ENCODE measurements around the gene ZFAND3. TPM values are rescaled to one million over a fixed set of nuclear protein-coding genes. Genes with fewer than 3 reads are reported as not detected.

Gene ZFAND3
- total and polyA plus RNA-seq, 7 donors, result 48.5 to 166 (median 141) TPM

- no peak for DNase-seq
- intact Hi-C loops (cut with DNase I), result loop anchor here (10.0 kb wide), 2 partner anchors 464 to 644 kb away; no protein-coding TSS in a partner anchor
- TF ChIP-seq CTCF (IDR thresholded peaks at IDR 0.05), result no peak
- ATAC-seq, result no peak
- Histone ChIP-seq H3K27ac (no peak overlapping the region), H3K4me3 (no peak overlapping the region), H3K36me3 (ENCODE audit: insufficient read depth in 1 of 2, low read depth in 1 of 2) (no peaks in the 10 kb centered on the region), H3K4me1 (peaks cover 60% of the 10 kb centered on the region), H3K27me3 (ENCODE audit: insufficient read depth in 3 of 3, low read length in 2 of 3) (no peaks in the 10 kb centered on the region), H3K9me3 (no peaks in the 10 kb centered on the region)
Observed at GRCh38 chr6:38030380-38030779, 210.9 kb downstream of the ZFAND3 start.

- TF ChIP-seq CTCF (IDR thresholded peaks at IDR 0.05), result no peak
- intact Hi-C loops (cut with DNase I), result loop anchor here (10.0 kb wide), 2 partner anchors 462 to 642 kb away; no protein-coding TSS in a partner anchor
- no peaks in the 10 kb centered on the region for H3K36me3 ChIP-seq (ENCODE audit: insufficient read depth in 1 of 2, low read depth in 1 of 2)
- no peaks in the 10 kb centered on the region for H3K9me3 ChIP-seq
- H3K4me3 ChIP-seq, result no peak overlapping the region
- peaks cover 52% of the 10 kb centered on the region for H3K4me1 ChIP-seq
- WGBS, 3 donors, result 38 to 92% (median 88%) methylated on average over 1 of the region's 1 CpG
- no peaks in the 10 kb centered on the region for H3K27me3 ChIP-seq (ENCODE audit: insufficient read depth in 3 of 3, low read length in 2 of 3)
- ATAC-seq (no peak), DNase-seq (no peak)
- no peak overlapping the region for H3K27ac ChIP-seq
Observed at GRCh38 chr6:38032797-38033196, 213.3 kb downstream of the ZFAND3 start.

GRCh38 chr6:38033442-38033982, 214.0 kb downstream of the ZFAND3 start:
- no peaks in the 10 kb centered on the region for H3K36me3 ChIP-seq (ENCODE audit: insufficient read depth in 1 of 2, low read depth in 1 of 2)
- TF ChIP-seq CTCF (IDR thresholded peaks at IDR 0.05), result no peak

GRCh38 chr6:38034274-38034914, 214.9 kb downstream of the ZFAND3 start:
- TF ChIP-seq CTCF (IDR thresholded peaks at IDR 0.05), result peak; percentile 37
- no peaks in the 10 kb centered on the region for H3K9me3 ChIP-seq
- DNase-seq, result no peak
- no peaks in the 10 kb centered on the region for H3K36me3 ChIP-seq (ENCODE audit: insufficient read depth in 1 of 2, low read depth in 1 of 2)
- ATAC-seq, result peak in 1 of 4 donors; percentile 44
- intact Hi-C loops (cut with DNase I), result loop anchor here (10.0 kb wide), 2 partner anchors 460 to 640 kb away; no protein-coding TSS in a partner anchor
- no peak overlapping the region for H3K27ac ChIP-seq
- H3K4me3 ChIP-seq, result no peak overlapping the region
- WGBS, 3 donors, result 84 to 100% (median 91%) methylated on average over 1 of the region's 1 CpG
- H3K27me3 ChIP-seq (ENCODE audit: insufficient read depth in 3 of 3, low read length in 2 of 3), result no peaks in the 10 kb centered on the region
- peaks cover 48% of the 10 kb centered on the region for H3K4me1 ChIP-seq

More at GRCh38 chr6:38033442-38033982, 214.0 kb downstream of the ZFAND3 start:
- H3K4me3 ChIP-seq, result no peak overlapping the region
- no peaks in the 10 kb centered on the region for H3K9me3 ChIP-seq
- H3K4me1 ChIP-seq, result peaks cover 49% of the 10 kb centered on the region
- DNase-seq (no peak), ATAC-seq (peak in 1 of 4 donors; percentile 34)
- H3K27me3 ChIP-seq (ENCODE audit: insufficient read depth in 3 of 3, low read length in 2 of 3), result no peaks in the 10 kb centered on the region
- intact Hi-C loops (cut with DNase I), result loop anchor here (10.0 kb wide), 2 partner anchors 461 to 641 kb away; no protein-coding TSS in a partner anchor
- 41 to 82% (median 73%) methylated on average over 1 of the region's 1 CpG for WGBS, 3 donors
- no peak overlapping the region for H3K27ac ChIP-seq
